CD14-positive monocyte (primary cell): ENCODE results near the gene RBM18. TPM values are rescaled to one million over a fixed set of nuclear protein-coding genes. Genes with fewer than 3 reads are reported as not detected.

Source experiments
- DNase-seq, 3 donors: peaks; one replicate each; pipeline ENCODE4 v3.0.0-alpha.2; 2011 to 2022
- H2AFZ ChIP-seq: 2 replicates; pipeline ENCODE4 v1.6.0; 2012; ENCODE audit warnings: mild to moderate bottlenecking, low read depth, low read length, inconsistent platforms; ENCODE audit not compliant: insufficient read depth, poor library complexity, severe bottlenecking
- H3K27ac ChIP-seq, 2 donors: 1 replicate in 1 of 2; 2 replicates in 1 of 2; pipeline ENCODE4 v1.5.1; 2012 to 2013; ENCODE audit warnings: low read length in 2 of 2, control low read depth in 1 of 2, inconsistent platforms in 1 of 2, low read depth in 1 of 2, mild to moderate bottlenecking in 1 of 2
- H3K27me3 ChIP-seq, 2 donors: one replicate each; pipeline versions ENCODE4 v1.6.0 to v1.6.1; 2011 to 2013; ENCODE audit warnings: low read length in 2 of 2; ENCODE audit not compliant: control insufficient read depth in 2 of 2, insufficient read depth in 2 of 2
- H3K36me3 ChIP-seq, 2 donors: replicated peaks in 1 of 2; 1 replicate in 1 of 2; 2 replicates in 1 of 2; pipeline versions ENCODE4 v1.5.1 to v1.6.1; 2012 to 2013; ENCODE audit warnings: low read length in 2 of 2, control low read depth in 1 of 2, inconsistent platforms in 1 of 2, mild to moderate bottlenecking in 1 of 2; ENCODE audit not compliant: insufficient read depth in 2 of 2, control insufficient read depth in 1 of 2
- H3K4me1 ChIP-seq, 2 donors: 1 replicate in 1 of 2; 2 replicates in 1 of 2; pipeline versions ENCODE4 v1.5.1 to v1.6.1; 2012 to 2013; ENCODE audit warnings: low read length in 2 of 2, control low read depth in 1 of 2, inconsistent platforms in 1 of 2, mild to moderate bottlenecking in 1 of 2, moderate library complexity in 1 of 2; ENCODE audit not compliant: insufficient read depth in 2 of 2, control insufficient read depth in 1 of 2
- H3K4me2 ChIP-seq: replicated peaks from 2 replicates; pipeline ENCODE3; 2012; ENCODE audit warnings: low read length, moderate library complexity, mild to moderate bottlenecking; ENCODE audit not compliant: poor library complexity, severe bottlenecking; ENCODE audit errors: extremely low read depth
- H3K4me3 ChIP-seq, 3 experiments: fragments of 200-600 bp in 1 of 3; sonication (generic) in 1 of 3; replicated peaks in 1 of 3; 1 replicate in 2 of 3; 2 replicates in 1 of 3; pipeline ENCODE4 v1.5.1; 2011 to 2013; ENCODE audit warnings: low read length in 3 of 3, mild to moderate bottlenecking in 3 of 3, control low read depth in 2 of 3, low read depth in 2 of 3, inconsistent platforms in 1 of 3, moderate library complexity in 1 of 3
- H3K79me2 ChIP-seq: 2 replicates; pipeline ENCODE4 v1.6.0; 2012; ENCODE audit warnings: mild to moderate bottlenecking, control low read depth, inconsistent platforms, low read length, moderate library complexity; ENCODE audit not compliant: insufficient read depth
- H3K9ac ChIP-seq: 2 replicates; pipeline ENCODE4 v1.6.0; 2017; ENCODE audit warnings: low read length, mild to moderate bottlenecking; ENCODE audit not compliant: insufficient read depth, poor library complexity, severe bottlenecking
- H3K9me3 ChIP-seq, 2 donors: replicated peaks in 1 of 2; 1 replicate in 1 of 2; 2 replicates in 1 of 2; pipeline versions ENCODE4 v1.5.1 to v1.6.1; 2012 to 2013; ENCODE audit warnings: low read length in 2 of 2, control low read depth in 1 of 2; ENCODE audit not compliant: control insufficient read depth in 1 of 2, insufficient read depth in 1 of 2
- H4K20me1 ChIP-seq: 2 replicates; pipeline ENCODE4 v1.6.0; 2012; ENCODE audit warnings: mild to moderate bottlenecking, low read length, control low read depth, moderate library complexity; ENCODE audit not compliant: insufficient read depth
- H3K27ac Mint-ChIP-seq, 7 donors: one replicate each; pipeline ENCODE4 v1.8.0; 2020; ENCODE audit warnings: mild to moderate bottlenecking in 7 of 7, mixed read lengths in 7 of 7, moderate library complexity in 6 of 7, inconsistent platforms in 2 of 7
- H3K27me3 Mint-ChIP-seq, 3 donors: one replicate each; pipeline ENCODE4 v1.8.0; 2021 to 2022; ENCODE audit warnings: low read depth in 3 of 3, mild to moderate bottlenecking in 3 of 3, mixed read lengths in 3 of 3, moderate library complexity in 3 of 3, inconsistent platforms in 1 of 3
- H3K36me3 Mint-ChIP-seq, 2 donors: one replicate each; pipeline ENCODE4 v1.8.0; 2020; ENCODE audit warnings: mixed read lengths in 2 of 2, inconsistent platforms in 1 of 2, mild to moderate bottlenecking in 1 of 2
- H3K4me1 Mint-ChIP-seq: one replicate; pipeline ENCODE4 v1.8.0; 2020; ENCODE audit warnings: mild to moderate bottlenecking, mixed read lengths
- H3K4me3 Mint-ChIP-seq, 2 donors: one replicate each; pipeline ENCODE4 v1.8.0; 2020; ENCODE audit warnings: mild to moderate bottlenecking in 2 of 2, mixed read lengths in 2 of 2, moderate library complexity in 1 of 2
- H3K9me3 Mint-ChIP-seq, 7 donors: one replicate each; pipeline ENCODE4 v1.8.0; 2020 to 2022; ENCODE audit warnings: mixed read lengths in 7 of 7, mild to moderate bottlenecking in 6 of 7, moderate library complexity in 6 of 7, inconsistent platforms in 2 of 7
- CTCF ChIP-seq: fragments of 200-600 bp; IDR thresholded peaks from one replicate; pipeline ENCODE4 v1.8.0; 2022; ENCODE audit warnings: antibody characterized with exemption, mild to moderate bottlenecking
- WGBS: methylation state at CpG from one replicate; pipeline ENCODE4 v1.1.5; 2013; ENCODE audit warnings: missing lambda C conversion rate; ENCODE audit not compliant: insufficient coverage; 5-methylcytosine and 5-hydroxymethylcytosine counted together
- intact Hi-C, 2 donors: fragments of 100-400 bp; cut with micrococcal nuclease; formaldehyde crosslinking; loops; one replicate each; pipeline versions ENCODE4 v1.15.0 to v1.15.1; 2023
- polyA plus RNA-seq, 3 donors: library from polyadenylated mRNA; depleted of rRNA in 1 of 3; unstranded in 2 of 3; stranded (reverse) in 1 of 3; fragments of 300-500 nt in 2 of 3; fragments of >200 nt in 1 of 3; fragmentation: Illumina TruSeq in 2 of 3; gene quantifications; 1 replicate in 2 of 3; 2 replicates in 1 of 3; pipeline ENCODE4 v1.2.3, GENCODE V29; 2012 to 2021

The RBM18 gene
- polyA plus RNA-seq, 3 donors = 10.4 to 26.3 (median 25.3) TPM

DNA sequence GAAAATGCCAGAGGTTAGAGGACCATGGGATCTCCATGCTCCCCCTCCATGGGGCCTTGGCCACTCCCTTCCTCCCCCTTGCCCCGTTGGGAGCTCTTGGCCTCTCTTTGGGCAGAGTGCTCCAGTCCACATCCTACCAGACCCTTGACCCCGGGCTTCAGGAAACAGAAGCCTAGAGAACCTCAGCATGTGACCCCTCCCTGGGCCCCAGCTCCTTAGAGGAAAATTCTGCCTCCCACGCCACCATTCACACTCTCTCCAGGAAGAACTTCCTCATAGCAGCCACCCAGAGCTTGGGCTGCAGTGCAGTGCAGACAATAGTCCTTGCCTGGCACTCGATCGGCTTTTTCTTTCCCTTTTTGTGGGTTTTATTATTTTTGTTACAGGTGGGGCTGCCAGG lies 41.8 kb downstream of the RBM18 start:
- no peaks in the 10 kb centered on the region for H3K79me2 ChIP-seq
- no peak overlapping the region for H3K4me2 ChIP-seq
- no peak overlapping the region for H2AFZ ChIP-seq
- DNase-seq = no peak
- TF ChIP-seq CTCF = no peak
- H3K9ac ChIP-seq = no peak overlapping the region
- no peak overlapping the region for H3K4me3 ChIP-seq
- H3K4me3 Mint-ChIP-seq = peak overlapping the region; percentile 62 to 83
- H3K27me3 ChIP-seq = peaks cover 43 to 71% of the 10 kb centered on the region in 2 donors
- H4K20me1 ChIP-seq = no peaks in the 10 kb centered on the region
- intact Hi-C loops = no loop called here
- H3K27me3 Mint-ChIP-seq = peaks cover 68 to 89% (median 78%) of the 10 kb centered on the region in 3 donors
- H3K4me1 Mint-ChIP-seq = peaks cover 41% of the 10 kb centered on the region
- no peaks in the 10 kb centered on the region for H3K36me3 ChIP-seq
- H3K36me3 Mint-ChIP-seq = peaks cover 0 to 7% of the 10 kb centered on the region in 2 donors
- H3K9me3 Mint-ChIP-seq = peaks cover 3 to 24% (median 16%) of the 10 kb centered on the region in 7 donors
- 12% methylated on average over 3 of the region's 5 CpGs for WGBS
- H3K27ac Mint-ChIP-seq = no peak overlapping the region
- H3K4me1 ChIP-seq = peaks cover 11 to 13% of the 10 kb centered on the region in 2 donors
- peaks cover 0 to 36% of the 10 kb centered on the region in 2 donors for H3K9me3 ChIP-seq
- H3K27ac ChIP-seq = no peak overlapping the region

DNA sequence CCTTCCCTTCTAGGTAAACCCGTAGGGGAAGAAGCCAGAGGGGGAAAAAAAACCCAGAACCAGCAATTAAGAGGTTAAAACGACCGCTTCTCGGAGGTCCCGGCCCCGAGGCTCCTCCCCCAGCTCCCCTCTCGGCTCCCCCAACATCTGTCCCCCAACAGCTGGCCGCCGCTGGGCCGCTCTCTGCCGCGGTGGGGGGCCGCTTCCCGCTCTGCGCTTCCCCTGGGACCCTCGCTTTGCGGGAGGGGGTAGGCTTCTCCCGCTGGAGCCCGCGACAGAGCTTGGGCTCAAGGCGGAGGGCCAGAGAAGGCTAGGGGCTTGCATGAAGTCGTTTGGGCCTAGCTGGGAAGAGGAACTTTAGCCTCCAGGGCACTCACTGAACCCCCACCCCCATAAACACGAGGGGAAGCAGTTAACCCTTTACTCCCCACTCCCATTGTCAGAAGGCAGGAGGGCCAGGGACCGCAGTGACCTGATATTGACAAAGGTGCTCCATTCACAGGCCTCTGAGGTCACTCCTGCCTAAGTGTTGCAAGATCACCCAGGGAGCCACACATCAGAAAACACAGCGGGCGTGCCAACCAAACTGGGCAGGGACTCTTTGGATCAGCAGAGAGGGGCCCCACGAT lies 43.3 kb downstream of the RBM18 start:
- intact Hi-C loops = no loop called here
- peak overlapping the region; percentile 41 for H2AFZ ChIP-seq
- H3K27me3 ChIP-seq = peaks cover 45 to 72% of the 10 kb centered on the region in 2 donors
- no peak for TF ChIP-seq CTCF
- no peak overlapping the region for H3K4me2 ChIP-seq
- no peak for DNase-seq
- H3K9me3 ChIP-seq = peaks cover 0 to 36% of the 10 kb centered on the region in 2 donors
- H3K4me3 Mint-ChIP-seq = peak overlapping the region in 1 of 2 donors; percentile 73
- H3K4me3 ChIP-seq = no peak overlapping the region
- 8% methylated on average over 12 of the region's 27 CpGs for WGBS
- no peak overlapping the region for H3K27ac ChIP-seq
- H3K79me2 ChIP-seq = no peaks in the 10 kb centered on the region
- no peak overlapping the region for H3K27ac Mint-ChIP-seq
- H3K9me3 Mint-ChIP-seq = peaks cover 3 to 24% (median 13%) of the 10 kb centered on the region in 7 donors
- H3K36me3 Mint-ChIP-seq = peaks cover 0 to 7% of the 10 kb centered on the region in 2 donors
- H3K4me1 ChIP-seq = peaks cover 11 to 13% of the 10 kb centered on the region in 2 donors
- peaks cover 73 to 89% (median 79%) of the 10 kb centered on the region in 3 donors for H3K27me3 Mint-ChIP-seq
- no peaks in the 10 kb centered on the region for H3K36me3 ChIP-seq
- H3K4me1 Mint-ChIP-seq = peaks cover 35% of the 10 kb centered on the region
- no peaks in the 10 kb centered on the region for H4K20me1 ChIP-seq
- no peak overlapping the region for H3K9ac ChIP-seq
